Measurements from ENCODE around the gene PCNA.
"Not testable (repeated sequence)": the region's sequence is repeated elsewhere in the genome, so short reads cannot be mapped to it uniquely, and the experiment has no call there.

DNA sequence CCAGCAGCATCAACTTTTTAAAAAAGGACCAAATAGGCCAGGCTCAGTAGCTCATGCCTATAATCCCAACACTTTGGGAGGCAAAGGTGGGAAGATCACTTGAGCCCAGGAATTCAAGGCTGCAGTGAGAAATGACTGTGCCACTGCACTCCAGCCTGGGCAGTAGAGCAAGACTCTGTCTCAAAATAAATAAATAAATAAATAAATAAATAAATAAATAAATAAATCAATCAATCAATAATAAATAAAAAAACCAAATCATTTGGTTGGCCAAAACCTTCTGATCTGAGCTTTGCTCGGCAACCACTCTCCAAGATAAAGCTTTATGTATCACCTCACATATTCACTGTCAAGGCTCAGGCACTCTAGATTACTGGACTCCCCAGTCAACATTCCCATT lies 20.7 kb downstream of the PCNA start:
- TF ChIP-seq, protein P1, sequence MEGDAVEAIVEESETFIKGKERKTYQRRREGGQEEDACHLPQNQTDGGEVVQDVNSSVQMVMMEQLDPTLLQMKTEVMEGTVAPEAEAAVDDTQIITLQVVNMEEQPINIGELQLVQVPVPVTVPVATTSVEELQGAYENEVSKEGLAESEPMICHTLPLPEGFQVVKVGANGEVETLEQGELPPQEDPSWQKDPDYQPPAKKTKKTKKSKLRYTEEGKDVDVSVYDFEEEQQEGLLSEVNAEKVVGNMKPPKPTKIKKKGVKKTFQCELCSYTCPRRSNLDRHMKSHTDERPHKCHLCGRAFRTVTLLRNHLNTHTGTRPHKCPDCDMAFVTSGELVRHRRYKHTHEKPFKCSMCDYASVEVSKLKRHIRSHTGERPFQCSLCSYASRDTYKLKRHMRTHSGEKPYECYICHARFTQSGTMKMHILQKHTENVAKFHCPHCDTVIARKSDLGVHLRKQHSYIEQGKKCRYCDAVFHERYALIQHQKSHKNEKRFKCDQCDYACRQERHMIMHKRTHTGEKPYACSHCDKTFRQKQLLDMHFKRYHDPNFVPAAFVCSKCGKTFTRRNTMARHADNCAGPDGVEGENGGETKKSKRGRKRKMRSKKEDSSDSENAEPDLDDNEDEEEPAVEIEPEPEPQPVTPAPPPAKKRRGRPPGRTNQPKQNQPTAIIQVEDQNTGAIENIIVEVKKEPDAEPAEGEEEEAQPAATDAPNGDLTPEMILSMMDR (IDR thresholded peaks at IDR 0.05), result not testable (repeated sequence)
- not testable (repeated sequence) for TF ChIP-seq POLR2AphosphoS5, POLR2A, EP300 (IDR thresholded peaks at IDR 0.05)
